H1 (cell line): ENCODE results near the gene ARHGAP42. TPM values are rescaled to one million over a fixed set of nuclear protein-coding genes. Genes with fewer than 3 reads are reported as not detected.

Experiments used
- CTCF ChIA-PET: fragments of 300-600 bp; sonication (Branson Sonifier 250); formaldehyde crosslinking; loops from one replicate; lab custom pipeline; 2021; ENCODE audit not compliant: partially characterized antibody; lab: Charles Lee
- POLR2A ChIA-PET: fragments of 300-600 bp; sonication (Branson Sonifier 250); formaldehyde crosslinking; loops from one replicate; lab custom pipeline; 2021; ENCODE audit warnings: inconsistent platforms; ENCODE audit not compliant: partially characterized antibody; lab: Charles Lee
- DNase-seq, 2 experiments: peaks; one replicate each; pipeline versions ENCODE4 v3.0.0 to v3.0.0-alpha.2; 2010 to 2022; ENCODE audit warnings: low spot score in 2 of 2, low read depth in 1 of 2, mixed read lengths in 1 of 2
- FAIRE-seq: peaks from 2 replicates; lab custom pipeline; 2011; peaks lifted over from hg19 to GRCh38; lab: Jason Lieb, UNC
- H2AFZ ChIP-seq: 2 replicates; pipeline ENCODE4 v1.8.1; 2012; ENCODE audit warnings: low read length, inconsistent platforms
- H2AK5ac ChIP-seq: 2 replicates; pipeline ENCODE4 v1.6.1; 2013; ENCODE audit warnings: low read depth, low read length
- H2BK120ac ChIP-seq: replicated peaks from 2 replicates; pipeline ENCODE3; 2013; ENCODE audit warnings: low read depth, low read length, inconsistent platforms
- H2BK12ac ChIP-seq: 2 replicates; pipeline ENCODE4 v1.6.1; 2013; ENCODE audit warnings: low read depth, low read length
- H2BK15ac ChIP-seq: 2 replicates; pipeline ENCODE4 v1.6.1; 2013; ENCODE audit warnings: low read length
- H2BK20ac ChIP-seq: 2 replicates; pipeline ENCODE4 v1.6.1; 2013; ENCODE audit warnings: low read length
- H2BK5ac ChIP-seq: 2 replicates; pipeline ENCODE4 v1.6.1; 2013; ENCODE audit warnings: low read depth, low read length
- H3K14ac ChIP-seq: 2 replicates; pipeline ENCODE4 v1.6.1; 2013; ENCODE audit warnings: inconsistent platforms; ENCODE audit not compliant: insufficient read length
- H3K18ac ChIP-seq: 2 replicates; pipeline ENCODE4 v1.6.1; 2013; ENCODE audit warnings: low read length; ENCODE audit errors: extremely low read depth
- H3K23ac ChIP-seq: 2 replicates; pipeline ENCODE4 v1.6.1; 2013; ENCODE audit warnings: inconsistent platforms; ENCODE audit not compliant: insufficient read length
- H3K23me2 ChIP-seq: 2 replicates; pipeline ENCODE4 v1.6.1; 2013; ENCODE audit warnings: low read depth, low read length
- H3K27ac ChIP-seq: 2 replicates; pipeline ENCODE4 v1.6.1; 2011; ENCODE audit warnings: low read depth, low read length, inconsistent platforms
- H3K27me3 ChIP-seq, 4 experiments: replicated peaks in 1 of 4; 1 replicate in 1 of 4; 2 replicates in 3 of 4; pipeline versions ENCODE4 v1.6.1 to v1.8.1; 2011 to 2013; ENCODE audit warnings: low read length in 3 of 4, mild to moderate bottlenecking in 3 of 4, inconsistent platforms in 2 of 4, mixed read lengths in 2 of 4, moderate library complexity in 1 of 4; ENCODE audit not compliant: control insufficient read depth in 3 of 4, insufficient read depth in 3 of 4; ENCODE audit errors: extremely low read depth in 1 of 4
- H3K36me3 ChIP-seq, 4 experiments: 2 replicates each; pipeline versions ENCODE4 v1.6.1 to v1.8.1; 2011 to 2013; ENCODE audit warnings: mild to moderate bottlenecking in 4 of 4, low read length in 3 of 4, moderate library complexity in 2 of 4, control low read depth in 1 of 4, inconsistent platforms in 1 of 4; ENCODE audit not compliant: insufficient read depth in 4 of 4, control insufficient read depth in 2 of 4
- H3K4ac ChIP-seq: replicated peaks from 2 replicates; pipeline ENCODE3; 2013; ENCODE audit warnings: low read length, low read depth, mixed read lengths, inconsistent platforms; ENCODE audit not compliant: insufficient read length
- H3K4me1 ChIP-seq, 4 experiments: replicated peaks in 1 of 4; 1 replicate in 1 of 4; 2 replicates in 3 of 4; pipeline versions ENCODE4 v1.6.1 to v1.8.1; 2011 to 2013; ENCODE audit warnings: low read length in 3 of 4, inconsistent platforms in 2 of 4, mixed read lengths in 1 of 4; ENCODE audit not compliant: insufficient read depth in 4 of 4, control insufficient read depth in 3 of 4
- H3K4me2 ChIP-seq, 2 experiments: 2 replicates each; pipeline versions ENCODE4 v1.6.1 to v1.8.1; 2011 to 2013; ENCODE audit warnings: low read depth in 2 of 2, low read length in 2 of 2, control low read depth in 1 of 2, inconsistent platforms in 1 of 2, mild to moderate bottlenecking in 1 of 2; ENCODE audit not compliant: insufficient read depth in 1 of 2
- H3K4me3 ChIP-seq, 4 experiments: fragments of 200-600, 300-600 bp in 1 of 4; sonication (generic), shearing (Covaris generic), sonication (Bioruptor Twin) in 1 of 4; 2 replicates each; pipeline versions ENCODE4 v1.5.1 to v1.8.1; 2011 to 2016; ENCODE audit warnings: low read length in 4 of 4, low read depth in 3 of 4, control low read depth in 2 of 4, inconsistent platforms in 2 of 4, mild to moderate bottlenecking in 2 of 4, mixed read lengths in 1 of 4, moderate library complexity in 1 of 4; ENCODE audit not compliant: insufficient read depth in 2 of 4; ENCODE audit errors: extremely low read depth in 1 of 4
- H3K56ac ChIP-seq: replicated peaks from 2 replicates; pipeline ENCODE3; 2013; ENCODE audit warnings: low read depth, mild to moderate bottlenecking, mixed read lengths, low read length, inconsistent platforms; ENCODE audit not compliant: insufficient read length
- H3K79me1 ChIP-seq: 2 replicates; pipeline ENCODE4 v1.6.1; 2013; ENCODE audit warnings: low read depth, low read length, control low read depth
- H3K79me2 ChIP-seq, 2 experiments: 2 replicates each; pipeline versions ENCODE4 v1.6.1 to v1.8.1; 2012 to 2013; ENCODE audit warnings: low read length in 2 of 2, mild to moderate bottlenecking in 2 of 2, inconsistent platforms in 1 of 2; ENCODE audit not compliant: insufficient read depth in 2 of 2, control insufficient read depth in 1 of 2
- H3K9ac ChIP-seq, 4 experiments: replicated peaks in 1 of 4; 1 replicate in 1 of 4; 2 replicates in 3 of 4; pipeline versions ENCODE4 v1.6.1 to v1.8.1; 2011 to 2013; ENCODE audit warnings: low read depth in 3 of 4, low read length in 3 of 4, control low read depth in 2 of 4, mild to moderate bottlenecking in 2 of 4, moderate library complexity in 2 of 4, inconsistent platforms in 1 of 4; ENCODE audit errors: extremely low read depth in 1 of 4
- H3K9me3 ChIP-seq, 2 experiments: 2 replicates each; pipeline versions ENCODE4 v1.6.1 to v1.8.1; 2012 to 2013; ENCODE audit warnings: mild to moderate bottlenecking in 2 of 2, moderate library complexity in 2 of 2, control low read depth in 1 of 2, inconsistent platforms in 1 of 2, low read depth in 1 of 2, low read length in 1 of 2, mixed read lengths in 1 of 2; ENCODE audit not compliant: insufficient read depth in 2 of 2
- H4K20me1 ChIP-seq, 2 experiments: replicated peaks in 1 of 2; 2 replicates each; pipeline versions ENCODE3 to v1.8.1; 2011 to 2013; ENCODE audit warnings: inconsistent platforms in 2 of 2, low read length in 2 of 2, mild to moderate bottlenecking in 1 of 2; ENCODE audit not compliant: insufficient read depth in 2 of 2, control insufficient read depth in 1 of 2
- H4K5ac ChIP-seq: 2 replicates; pipeline ENCODE4 v1.6.1; 2013; ENCODE audit warnings: low read length, low read depth, mixed read lengths, inconsistent platforms; ENCODE audit not compliant: insufficient read length
- H4K8ac ChIP-seq: 2 replicates; pipeline ENCODE4 v1.8.0; 2013; ENCODE audit warnings: mild to moderate bottlenecking, moderate library complexity, low read length, inconsistent platforms; ENCODE audit not compliant: insufficient read depth; ENCODE audit errors: extremely low read depth
- H4K91ac ChIP-seq: replicated peaks from 2 replicates; pipeline ENCODE3; 2013; ENCODE audit warnings: low read length, mixed read lengths, inconsistent platforms; ENCODE audit not compliant: insufficient read length
- CTBP2 ChIP-seq: IDR thresholded peaks from 2 replicates; pipeline ENCODE4 v1.7.0; 2011; ENCODE audit warnings: borderline replicate concordance, mild to moderate bottlenecking, moderate library complexity, mixed read lengths, low read length; ENCODE audit not compliant: insufficient read depth, insufficient read length
- FOSL1 ChIP-seq: IDR thresholded peaks from 2 replicates; pipeline ENCODE4 v1.6.1; 2011; ENCODE audit warnings: mild to moderate bottlenecking, low read depth, low read length, moderate library complexity; ENCODE audit not compliant: insufficient read depth
- SIN3A ChIP-seq, 2 experiments: IDR thresholded peaks in 1 of 2; conservative IDR thresholded peaks in 1 of 2; 2 replicates each; pipeline ENCODE4 v1.6.1; 2011 to 2012; ENCODE audit warnings: low read length in 2 of 2, improper control_type of control experiment in 1 of 2, low read depth in 1 of 2, mild to moderate bottlenecking in 1 of 2
- WGBS, 2 experiments: shearing (Covaris generic) in 1 of 2; methylation state at CpG; one replicate each; pipeline versions ENCODE4 v1.1.6 to v1.1.7; 2013 to 2015; ENCODE audit warnings: low lambda C conversion rate in 2 of 2, mixed read lengths in 2 of 2, inconsistent platforms in 1 of 2, low coverage in 1 of 2, missing lambda C conversion rate in 1 of 2; ENCODE audit not compliant: insufficient replicate concordance in 2 of 2, insufficient coverage in 1 of 2, insufficient read length in 1 of 2; ENCODE audit errors: extremely low coverage in 1 of 2, missing lambda C conversion rate in 1 of 2; 5-methylcytosine and 5-hydroxymethylcytosine counted together
- polyA plus RNA-seq, 7 experiments: library from polyadenylated mRNA; depleted of rRNA in 3 of 7; stranded (reverse) in 5 of 7; unstranded in 2 of 7; fragments of >200 nt in 5 of 7; fragments of 200-250 nt in 2 of 7; gene quantifications; 1 replicate in 5 of 7; 2 replicates in 1 of 7; 4 replicates in 1 of 7; pipeline versions ENCODE4 v1.2.1 to v1.2.3, GENCODE V29; 2011 to 2013; ENCODE audit warnings: missing spikeins in 2 of 7, mixed read lengths in 2 of 7
- total RNA-seq: library from RNA; stranded (reverse); fragmentation: NEBNext Ultra II Directional; extraction: Animal tissue kit (Norgen Biotek cat#: 25700); gene quantifications from 2 replicates; pipeline ENCODE4 v1.2.1, GENCODE V29; 2021

Gene ARHGAP42
- total and polyA plus RNA-seq, 2 of the 8 experiments (the other 6 are each of a cell fraction or from before 2014, with no cell fraction given): 22.2 to 33.5 TPM

DNA sequence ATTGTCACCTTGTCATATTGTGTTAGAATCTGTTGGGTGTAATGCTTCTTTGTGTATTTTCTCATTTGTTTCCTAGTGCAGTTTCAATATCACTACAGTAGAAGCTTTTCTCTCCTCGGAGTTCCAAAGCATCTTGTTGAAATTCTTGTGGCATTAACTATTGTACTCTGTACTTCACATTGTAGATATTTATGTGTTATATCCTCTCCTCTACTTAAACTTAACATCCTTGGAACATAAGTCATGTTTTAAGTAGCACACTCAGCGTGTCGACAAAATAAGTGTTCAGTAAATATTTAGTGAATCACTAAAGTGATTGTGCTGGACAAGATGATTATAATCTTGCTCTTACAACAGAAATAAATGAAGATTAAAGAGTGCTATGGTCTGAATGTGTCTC is 201.7 kb downstream of the ARHGAP42 start:
- H3K14ac ChIP-seq: no peak overlapping the region
- no peak overlapping the region for H4K91ac ChIP-seq
- no peak overlapping the region for H2AFZ ChIP-seq
- H3K4me2 ChIP-seq: no peak overlapping the region
- H3K4me1 ChIP-seq: peaks cover 0 to 2% (median under 1%) of the 10 kb centered on the region in 4 experiments; a peak in 2 of 7 replicates
- H4K5ac ChIP-seq: no peak overlapping the region
- H3K79me2 ChIP-seq: no peaks in the 10 kb centered on the region
- no peak overlapping the region for H3K18ac ChIP-seq
- 90% methylated on average over 3 of the region's 3 CpGs; no CpG with 5 or more reads in 1 of the 2 experiments for WGBS, 2 experiments
- H3K9ac ChIP-seq: no peak overlapping the region
- no peaks in the 10 kb centered on the region for H3K9me3 ChIP-seq
- no peak overlapping the region for H2BK12ac ChIP-seq
- H4K8ac ChIP-seq: no peak overlapping the region
- ChIA-PET POLR2A (no interaction called here), CTCF (no interaction called here)
- no peak overlapping the region for H3K4me3 ChIP-seq
- FAIRE-seq (no peak), DNase-seq (no peak)
- H3K4ac ChIP-seq: no peak overlapping the region
- no peak overlapping the region for H3K56ac ChIP-seq
- no peaks in the 10 kb centered on the region; the same call in 1 of the 2 replicates for H3K23me2 ChIP-seq
- H4K20me1 ChIP-seq: peaks cover 0 to 1% of the 10 kb centered on the region in 2 experiments
- no peak overlapping the region for H3K27ac ChIP-seq
- no peak overlapping the region for H2AK5ac ChIP-seq
- H2BK15ac ChIP-seq: no peak overlapping the region
- no peaks in the 10 kb centered on the region for H3K27me3 ChIP-seq
- no peaks in the 10 kb centered on the region for H3K36me3 ChIP-seq
- H2BK120ac ChIP-seq: no peak overlapping the region
- H2BK5ac ChIP-seq: no peak overlapping the region
- no peak overlapping the region for H3K23ac ChIP-seq
- H2BK20ac ChIP-seq: no peak overlapping the region
- H3K79me1 ChIP-seq: no peaks in the 10 kb centered on the region; the same call in 1 of the 2 replicates
- TF ChIP-seq SIN3A (conservative IDR thresholded peaks at IDR 0.05 in 1 of 2, IDR thresholded peaks at IDR 0.05 in 1 of 2; ENCODE audit: low read depth in 1 of 2, low read length in 2 of 2) (no peak), CTBP2 (no peak), FOSL1 (no peak)
